Measurements from ENCODE around the gene ANO4.

ANO4 gene

GRCh38 chr12:100789975-100790374, 4.6 kb upstream of the ANO4 start:
- H2AFZ ChIP-seq (ENCODE audit: low read depth, low read length) = no peak overlapping the region

GRCh38 chr12:100790552-100790951, 4.0 kb upstream of the ANO4 start:
- Histone ChIP-seq H3K27ac (ENCODE audit: low read length) (no peak overlapping the region), H3K4me3 (ENCODE audit: low read depth in 1 of 2, low read length in 2 of 2) (no peak overlapping the region), H3K36me3 (ENCODE audit: insufficient read depth, low read length) (no peaks in the 10 kb centered on the region), H3K4me2 (ENCODE audit: insufficient read depth, low read length) (no peak overlapping the region), H3K79me2 (ENCODE audit: insufficient read depth, low read length) (no peaks in the 10 kb centered on the region), H3K27me3 (ENCODE audit: insufficient read depth, low read length, poor library complexity) (no peaks in the 10 kb centered on the region), H3K9ac (ENCODE audit: low read depth, low read length) (no peak overlapping the region), H3K9me3 (ENCODE audit: insufficient read depth, low read length, severe bottlenecking) (no peaks in the 10 kb centered on the region), H2AFZ (ENCODE audit: low read depth, low read length) (no peak overlapping the region), H4K20me1 (ENCODE audit: insufficient read depth, low read length) (no peaks in the 10 kb centered on the region), H3K4me1 (ENCODE audit: insufficient read depth, low read length) (no peaks in the 10 kb centered on the region)
- TF ChIP-seq CTCF (IDR thresholded peaks at IDR 0.05; ENCODE audit: borderline replicate concordance, extremely low read depth, low read length, poor library complexity, severe bottlenecking) = no peak
- TF ChIP-seq EZH2 (IDR thresholded peaks at IDR 0.05; ENCODE audit: borderline replicate concordance, low read depth, low read length, severe bottlenecking) = no peak
- no peak for ATAC-seq (ENCODE audit: insufficient read depth, low read depth)
- no peak for DNase-seq

More at GRCh38 chr12:100789975-100790374, 4.6 kb upstream of the ANO4 start:
- no peaks in the 10 kb centered on the region for H3K27me3 ChIP-seq (ENCODE audit: insufficient read depth, low read length, poor library complexity)
- no peak overlapping the region for H3K4me2 ChIP-seq (ENCODE audit: insufficient read depth, low read length)
- no peaks in the 10 kb centered on the region for H3K36me3 ChIP-seq (ENCODE audit: insufficient read depth, low read length)
- H3K79me2 ChIP-seq (ENCODE audit: insufficient read depth, low read length) = no peaks in the 10 kb centered on the region
- TF ChIP-seq CTCF (IDR thresholded peaks at IDR 0.05; ENCODE audit: borderline replicate concordance, extremely low read depth, low read length, poor library complexity, severe bottlenecking) = no peak
- no peak for TF ChIP-seq EZH2 (IDR thresholded peaks at IDR 0.05; ENCODE audit: borderline replicate concordance, low read depth, low read length, severe bottlenecking)
- no peaks in the 10 kb centered on the region for H4K20me1 ChIP-seq (ENCODE audit: insufficient read depth, low read length)
- DNase-seq = no peak
- no peaks in the 10 kb centered on the region for H3K9me3 ChIP-seq (ENCODE audit: insufficient read depth, low read length, severe bottlenecking)
- no peaks in the 10 kb centered on the region for H3K4me1 ChIP-seq (ENCODE audit: insufficient read depth, low read length)
- no peak for ATAC-seq (ENCODE audit: insufficient read depth, low read depth)
- no peak overlapping the region for H3K4me3 ChIP-seq (ENCODE audit: low read depth in 1 of 2, low read length in 2 of 2)
- no peak overlapping the region for H3K9ac ChIP-seq (ENCODE audit: low read depth, low read length)
- H3K27ac ChIP-seq (ENCODE audit: low read length) = no peak overlapping the region

GRCh38 chr12:100793182-100793581, 1.4 kb upstream of the ANO4 start:
- Histone ChIP-seq H3K27ac (ENCODE audit: low read length) (no peak overlapping the region), H3K4me3 (ENCODE audit: low read depth in 1 of 2, low read length in 2 of 2) (no peak overlapping the region), H3K27me3 (ENCODE audit: insufficient read depth, low read length, poor library complexity) (no peaks in the 10 kb centered on the region), H2AFZ (ENCODE audit: low read depth, low read length) (no peak overlapping the region), H4K20me1 (ENCODE audit: insufficient read depth, low read length) (no peaks in the 10 kb centered on the region), H3K4me2 (ENCODE audit: insufficient read depth, low read length) (no peak overlapping the region), H3K9me3 (ENCODE audit: insufficient read depth, low read length, severe bottlenecking) (no peaks in the 10 kb centered on the region), H3K9ac (ENCODE audit: low read depth, low read length) (no peak overlapping the region), H3K79me2 (ENCODE audit: insufficient read depth, low read length) (no peaks in the 10 kb centered on the region), H3K4me1 (ENCODE audit: insufficient read depth, low read length) (no peaks in the 10 kb centered on the region), H3K36me3 (ENCODE audit: insufficient read depth, low read length) (no peaks in the 10 kb centered on the region)
- DNase-seq = no peak
- no peak for TF ChIP-seq EZH2 (IDR thresholded peaks at IDR 0.05; ENCODE audit: borderline replicate concordance, low read depth, low read length, severe bottlenecking)
- TF ChIP-seq CTCF (IDR thresholded peaks at IDR 0.05; ENCODE audit: borderline replicate concordance, extremely low read depth, low read length, poor library complexity, severe bottlenecking) = no peak
- ATAC-seq (ENCODE audit: insufficient read depth, low read depth) = no peak
